ENCODE data around the gene CST6.
"Not testable (repeated sequence)": the region's sequence is repeated elsewhere in the genome, so short reads cannot be mapped to it uniquely, and the experiment has no call there.

Gene CST6

GRCh38 chr11:65987336-65987735 is 24.5 kb upstream of the CST6 start:
- DNase-seq: no peak

GRCh38 chr11:65988791-65989592 is 22.8 kb upstream of the CST6 start:
- DNase-seq: peak; percentile 95 to 96

- DNase-seq: no peak
Measured at GRCh38 chr11:65992056-65992455, 19.8 kb upstream of the CST6 start.

- DNase-seq: no peak
Measured at GRCh38 chr11:65997286-65997685, 14.5 kb upstream of the CST6 start.

GRCh38 chr11:66001942-66002647 is 9.7 kb upstream of the CST6 start, which contains the start of the genes BANF1 and EIF1AD:
TSS of gene BANF1 (plus strand) at chr11:66002503. CDS start at chr11:66003251, 748 bp downstream.
TSS of gene EIF1AD (minus strand) at chr11:66002157. CDS start at chr11:66000389, 1,768 bp downstream.
- peak; percentile 93 to 97 for DNase-seq

- no peak for DNase-seq
Measured at GRCh38 chr11:66002648-66003225, 9.1 kb upstream of the CST6 start.

GRCh38 chr11:66003291-66003690 is 8.5 kb upstream of the CST6 start:
- DNase-seq: no peak

GRCh38 chr11:66004186-66004585 is 7.6 kb upstream of the CST6 start:
- DNase-seq: no peak

GRCh38 chr11:66006134-66006890 is 5.5 kb upstream of the CST6 start:
- no peak for DNase-seq

GRCh38 chr11:66006891-66007176 is 5.0 kb upstream of the CST6 start:
- no peak for DNase-seq

- DNase-seq: no peak
Measured at GRCh38 chr11:66007201-66007634, 4.6 kb upstream of the CST6 start.

GRCh38 chr11:66008095-66008467 is 3.7 kb upstream of the CST6 start:
- no peak for DNase-seq

- no peak for DNase-seq
Measured at GRCh38 chr11:66008468-66009101, 3.2 kb upstream of the CST6 start.

GRCh38 chr11:66010036-66010435 is 1.8 kb upstream of the CST6 start:
- not testable (repeated sequence) for DNase-seq

- DNase-seq: no peak
Measured at GRCh38 chr11:66011239-66011784, 496 bp upstream of the CST6 start.

- DNase-seq: no peak
Measured at GRCh38 chr11:66012371-66012945, 650 bp downstream of the CST6 start.

- DNase-seq: peak in 1 of 2 donors; percentile 59
Measured at GRCh38 chr11:66012946-66013761, 1.3 kb downstream of the CST6 start.

- no peak for DNase-seq
Measured at GRCh38 chr11:66013762-66014100, 1.9 kb downstream of the CST6 start.

GRCh38 chr11:66014804-66015453 is 3.1 kb downstream of the CST6 start:
- no peak for DNase-seq

- DNase-seq: no peak
Measured at GRCh38 chr11:66015454-66015881, 3.7 kb downstream of the CST6 start.
